Left lobe of liver (tissue), 2 donors: ENCODE measurements around the gene GMDS. TPM values are rescaled to one million over a fixed set of nuclear protein-coding genes. Genes with fewer than 3 reads are reported as not detected.
A peak's percentile ranks its signal among the peaks of the same experiment; 100 is the strongest.

Experiments used
- ATAC-seq: fragments of 200-7000 bp; cut with Tn5 transposase; one replicate; pipeline ENCODE4 v1.9.1; 2020; ENCODE audit warnings: mild to moderate bottlenecking, moderate library complexity
- DNase-seq: peaks from one replicate; pipeline ENCODE4 v3.0.0-alpha.2; 2020; ENCODE audit warnings: low spot score
- total RNA-seq: library from RNA; stranded (reverse); gene quantifications from one replicate; pipeline ENCODE4 v1.2.1, GENCODE V29; 2021
- donor health status: DM: no; HTN: no; CAD: no; lungs with moderate emphysema.
- donor health status: DM: no; HTN: yes; CAD: no.

The GMDS gene
- total RNA-seq, 1 donor from 2014 or later: 23.9 TPM

DNA sequence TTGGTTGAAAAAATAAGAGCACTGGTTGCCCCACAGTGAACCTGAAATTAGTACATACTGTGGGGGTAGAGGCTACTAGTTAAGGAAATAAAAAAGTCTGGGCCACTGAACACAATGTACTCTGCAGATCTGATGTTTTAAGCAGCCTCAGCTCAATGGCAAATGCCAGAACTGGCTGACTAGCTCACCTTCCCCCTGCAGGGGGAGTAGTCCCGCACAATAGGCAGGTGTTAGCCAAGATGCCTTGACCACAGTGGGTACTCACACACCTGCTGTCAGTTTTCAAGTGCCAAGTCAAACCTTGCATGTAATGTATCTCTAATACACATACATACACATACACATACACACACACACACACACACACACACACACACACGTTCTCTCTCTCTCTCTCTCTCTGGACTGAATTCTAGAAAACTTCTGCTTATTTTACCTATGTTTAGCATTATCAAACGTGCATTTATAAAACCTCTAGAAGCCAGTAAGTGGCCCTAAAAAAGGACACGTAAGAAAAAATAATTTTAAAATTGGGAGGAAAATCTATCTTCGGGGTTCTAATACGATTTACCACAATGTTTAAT lies 36.1 kb downstream of the GMDS start:
- ATAC-seq (peak; percentile 97), DNase-seq (peak; percentile 58)

DNA sequence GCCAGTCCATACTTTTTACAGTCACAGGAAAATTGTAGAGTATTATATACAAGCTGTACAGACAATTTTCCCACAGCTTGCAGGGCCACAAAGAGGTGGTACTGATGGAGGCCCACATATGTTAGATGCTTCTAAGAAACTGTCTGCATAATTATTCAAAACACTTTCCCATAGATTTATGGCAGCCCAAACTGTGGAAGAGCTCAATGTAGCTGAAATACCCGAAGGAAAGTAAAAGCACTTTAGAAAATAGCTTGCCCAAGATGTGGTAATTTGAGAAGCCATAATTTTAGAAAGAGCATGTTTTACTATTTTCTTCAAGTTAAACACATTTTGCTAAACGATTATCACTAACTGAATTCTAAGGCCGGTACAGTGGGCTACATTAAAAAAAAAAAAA lies 36.9 kb downstream of the GMDS start:
- DNase-seq (no peak), ATAC-seq (no peak)

DNA sequence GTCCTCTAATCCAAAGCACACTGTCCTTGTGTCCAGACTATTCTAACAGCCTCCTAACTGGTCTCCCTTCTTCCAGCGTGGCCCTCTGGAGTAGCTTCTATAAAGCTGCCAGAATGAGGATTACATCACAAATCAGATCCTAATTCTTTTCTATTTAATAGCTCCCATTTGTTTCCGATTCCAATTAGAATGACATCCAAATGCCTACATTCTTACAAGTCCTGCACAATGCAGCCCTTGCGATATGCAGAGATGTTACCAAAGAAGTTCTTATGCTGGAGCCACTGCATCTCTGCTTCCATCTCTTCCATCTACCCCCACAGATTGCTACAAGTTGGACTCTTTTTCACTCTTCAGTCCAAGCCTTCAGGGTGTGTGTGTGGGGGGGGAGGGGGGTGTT lies 40.0 kb downstream of the GMDS start:
- DNase-seq (no peak), ATAC-seq (no peak)

DNA sequence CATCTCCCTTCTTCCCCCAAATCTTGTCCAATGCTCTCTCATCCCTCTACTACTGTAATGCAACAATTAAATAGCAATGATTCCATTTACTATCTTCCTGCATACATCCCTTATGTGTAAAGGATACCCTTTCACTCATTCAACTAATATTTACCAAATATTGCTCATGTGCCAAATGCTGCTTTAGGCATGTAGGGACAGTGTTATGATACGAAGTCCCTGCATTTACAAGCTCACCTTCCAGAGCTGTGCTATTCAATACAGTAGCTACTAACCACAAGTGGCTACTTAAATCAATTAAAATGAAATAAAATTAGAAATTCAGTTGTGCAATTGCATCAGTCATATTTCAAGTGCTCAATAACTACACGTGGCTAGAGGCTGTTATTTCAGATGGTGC lies 41.1 kb downstream of the GMDS start:
- no peak for DNase-seq
- ATAC-seq: no peak

DNA sequence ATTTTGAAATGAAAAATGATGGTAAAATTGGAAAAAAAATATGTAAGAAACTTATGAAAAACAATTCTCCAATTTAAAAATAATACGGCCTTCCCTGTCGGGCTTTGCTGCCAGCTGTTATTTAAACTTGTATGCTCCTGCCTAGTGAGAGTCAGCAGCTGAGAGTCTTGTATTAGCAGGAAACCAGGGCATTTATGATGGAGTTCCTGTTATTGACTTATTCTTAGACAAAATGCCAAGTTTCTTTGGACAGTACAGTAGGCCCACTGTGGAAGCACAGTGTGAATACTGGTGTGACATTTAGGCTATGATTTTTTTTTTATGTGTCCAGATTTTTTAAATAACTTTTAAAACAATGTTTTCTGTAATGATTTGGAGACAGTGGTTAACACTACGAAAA lies 42.1 kb downstream of the GMDS start:
- DNase-seq: no peak
- ATAC-seq: peak; percentile 38

DNA sequence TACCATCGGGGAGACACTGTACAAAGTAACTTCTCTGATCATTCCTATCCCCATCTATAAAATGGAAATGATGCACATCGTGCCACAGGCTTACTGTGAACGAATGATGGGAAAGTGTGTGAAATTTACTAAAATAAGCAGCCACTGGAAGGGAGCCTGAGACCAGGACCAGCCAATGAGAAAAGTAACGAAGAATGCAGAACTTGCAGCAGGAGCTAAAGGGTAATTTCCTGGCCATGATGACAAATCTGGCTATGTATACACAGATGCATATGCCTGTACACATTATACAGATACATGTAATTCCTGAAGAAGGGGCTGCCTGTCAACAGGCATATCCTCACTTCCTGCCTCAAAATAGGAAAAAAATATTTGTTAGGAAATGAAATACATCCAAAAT lies 47.4 kb downstream of the GMDS start:
- DNase-seq (no peak), ATAC-seq (no peak)

DNA sequence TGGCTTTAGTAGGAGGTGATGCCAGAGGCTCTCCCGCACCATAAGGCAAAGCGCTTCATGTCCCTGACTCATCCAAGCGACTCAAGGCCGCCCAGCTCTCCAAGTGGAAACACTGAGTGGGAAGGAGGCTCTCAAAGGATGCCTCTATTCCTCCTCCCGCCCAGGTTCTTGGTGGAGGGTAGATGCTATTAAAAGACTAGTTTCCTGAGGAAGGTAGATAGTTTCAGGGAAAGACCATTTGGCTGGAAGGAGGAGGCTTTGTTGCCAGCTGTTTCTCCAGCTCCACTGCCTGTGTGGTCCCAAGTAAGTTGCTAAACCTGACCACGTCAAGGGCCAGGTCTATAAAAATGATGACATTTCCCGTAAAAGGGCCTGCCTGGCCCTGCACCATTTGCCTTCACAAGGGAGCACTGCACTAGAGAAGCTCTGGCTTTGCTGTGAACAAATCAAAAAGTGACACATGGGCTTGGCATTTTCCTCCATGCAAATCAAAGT lies 48.2 kb downstream of the GMDS start:
- ATAC-seq (no peak), DNase-seq (no peak)

DNA sequence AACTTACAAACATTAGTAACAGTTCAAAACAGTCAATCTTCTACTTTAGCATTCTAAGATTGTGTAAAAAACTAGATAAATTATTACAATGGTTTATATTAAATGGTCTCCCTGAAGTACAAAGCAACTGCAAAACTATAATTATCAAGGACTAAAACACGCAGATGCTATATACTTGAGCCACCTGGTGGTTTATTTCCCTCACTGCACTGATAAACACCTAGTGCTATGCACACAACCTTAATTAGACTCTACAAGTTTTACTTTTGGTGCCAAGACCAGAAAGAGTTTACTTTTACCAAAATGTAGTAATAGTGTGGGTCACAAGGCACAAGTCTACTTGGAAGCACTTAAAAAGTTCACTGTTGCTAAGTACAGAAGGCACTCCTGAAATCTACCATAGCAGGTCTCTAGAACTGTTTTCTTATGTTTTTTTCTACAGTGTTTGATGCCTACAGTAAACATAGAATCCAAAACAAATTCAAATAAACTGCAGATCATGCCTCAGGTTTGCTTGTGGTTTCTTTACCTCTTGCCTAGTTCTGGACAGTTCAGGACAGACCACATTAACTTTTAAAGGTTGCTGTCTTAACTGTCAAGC lies 49.2 kb downstream of the GMDS start:
- ATAC-seq: peak; percentile 91
- no peak for DNase-seq

DNA sequence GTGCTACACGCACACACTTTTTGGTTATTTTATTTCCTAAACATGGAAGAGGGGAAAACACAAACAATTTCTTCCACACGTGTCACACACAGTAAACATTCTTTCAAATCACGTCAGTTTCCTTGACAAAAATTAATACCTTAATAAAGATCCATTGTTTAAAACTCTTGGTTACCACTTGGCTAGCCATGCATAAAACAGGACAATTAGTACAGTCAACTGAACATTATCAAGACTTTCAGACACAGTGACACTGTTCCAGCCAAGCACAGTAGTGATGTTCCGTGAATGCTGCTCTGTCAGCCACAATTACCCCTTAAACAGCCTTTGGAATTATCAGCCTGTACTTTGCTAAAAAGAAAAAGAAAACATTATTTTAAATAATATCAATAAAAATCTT lies 50.8 kb downstream of the GMDS start:
- ATAC-seq (no peak), DNase-seq (no peak)

DNA sequence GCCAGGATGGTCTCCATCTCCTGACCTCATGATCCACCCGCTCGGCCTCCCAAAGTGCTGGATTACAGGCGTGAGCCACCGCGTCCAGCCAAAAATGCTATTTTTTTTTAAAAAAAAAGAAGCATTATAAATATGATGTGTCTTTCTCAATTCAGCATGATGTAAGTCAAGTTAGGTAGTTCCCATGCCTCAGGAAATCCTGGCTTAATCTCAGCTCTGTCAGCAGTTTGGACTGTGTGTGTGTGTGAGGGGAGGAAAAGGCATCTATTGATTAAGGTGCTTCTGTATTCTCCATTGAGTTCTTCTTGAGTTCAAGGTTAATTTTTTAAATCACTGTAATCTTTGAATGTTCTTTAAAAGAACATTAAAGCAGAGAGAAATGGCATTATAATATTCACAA lies 51.5 kb downstream of the GMDS start:
- ATAC-seq (no peak), DNase-seq (no peak)

DNA sequence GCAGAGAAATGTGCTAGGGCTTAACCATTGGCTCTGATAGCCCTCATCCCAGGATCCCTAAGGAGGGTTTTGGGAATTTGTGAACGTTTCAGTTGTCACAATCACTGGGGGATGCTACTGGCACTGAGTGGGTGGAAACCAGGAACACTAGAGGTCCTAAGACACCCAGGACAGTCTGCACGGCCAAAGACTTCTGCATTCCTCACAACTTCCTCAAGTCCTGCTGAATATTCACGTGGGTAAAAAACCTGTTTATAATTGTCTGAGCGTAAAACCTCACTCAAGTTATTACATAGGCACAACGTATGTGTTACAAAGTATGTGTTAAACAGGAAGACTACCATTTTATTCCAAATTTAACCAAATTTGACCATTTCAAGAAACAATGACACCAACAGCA lies 52.4 kb downstream of the GMDS start:
- DNase-seq (no peak), ATAC-seq (no peak)

DNA sequence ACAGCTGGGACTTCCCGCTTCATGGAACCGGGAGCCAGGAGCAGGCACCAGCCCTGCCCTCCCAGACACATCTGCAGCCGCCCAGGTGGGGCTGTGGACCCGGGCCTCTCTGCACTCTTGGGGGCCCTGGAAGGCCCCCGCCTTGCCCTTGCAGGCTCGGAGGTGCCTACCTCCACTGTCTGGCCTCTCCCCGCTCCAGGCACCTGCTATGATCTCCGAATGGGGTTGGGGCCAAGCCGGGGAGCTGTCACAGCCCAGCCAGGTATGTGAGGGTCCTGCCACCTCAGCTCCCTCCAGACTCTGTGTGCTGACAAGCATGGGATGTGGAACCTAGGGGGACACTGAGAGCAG lies 54.0 kb downstream of the GMDS start:
- DNase-seq (no peak), ATAC-seq (no peak)

DNA sequence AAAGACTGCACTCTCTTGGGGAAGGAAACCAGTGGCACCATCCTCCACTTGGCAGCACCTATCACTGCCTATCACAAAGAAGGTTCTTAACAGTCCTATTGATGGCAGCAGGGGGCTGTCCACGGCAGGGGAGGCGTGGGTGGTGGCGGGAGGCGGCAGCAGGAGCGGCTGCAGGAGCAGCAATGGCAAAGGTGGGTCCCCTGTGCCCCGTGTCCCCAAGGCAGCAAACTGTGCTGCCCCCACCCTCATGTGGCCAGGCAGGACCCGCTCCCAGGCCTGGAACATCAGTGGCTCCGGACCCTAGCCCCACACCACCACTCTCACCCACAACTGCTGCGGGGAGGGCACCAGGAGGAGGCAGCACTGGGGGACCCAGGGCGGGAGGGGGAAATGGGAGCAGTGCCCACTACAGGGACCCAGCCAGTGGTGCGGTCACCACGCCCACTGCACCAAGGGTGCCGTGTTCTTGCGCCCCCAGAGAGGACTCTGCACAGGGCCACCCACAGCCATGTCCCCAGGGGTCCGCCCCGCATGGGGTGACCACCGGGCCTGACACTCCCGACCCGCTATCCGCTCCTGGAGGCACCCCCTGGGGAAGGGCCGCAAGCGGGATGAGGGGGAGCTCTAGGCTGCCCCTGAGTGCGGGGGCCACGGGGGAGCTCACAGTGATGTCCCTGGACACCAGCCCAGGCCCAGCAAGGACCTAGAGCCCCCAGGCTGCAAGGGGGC lies 54.6 kb downstream of the GMDS start:
- DNase-seq (no peak), ATAC-seq (no peak)

DNA sequence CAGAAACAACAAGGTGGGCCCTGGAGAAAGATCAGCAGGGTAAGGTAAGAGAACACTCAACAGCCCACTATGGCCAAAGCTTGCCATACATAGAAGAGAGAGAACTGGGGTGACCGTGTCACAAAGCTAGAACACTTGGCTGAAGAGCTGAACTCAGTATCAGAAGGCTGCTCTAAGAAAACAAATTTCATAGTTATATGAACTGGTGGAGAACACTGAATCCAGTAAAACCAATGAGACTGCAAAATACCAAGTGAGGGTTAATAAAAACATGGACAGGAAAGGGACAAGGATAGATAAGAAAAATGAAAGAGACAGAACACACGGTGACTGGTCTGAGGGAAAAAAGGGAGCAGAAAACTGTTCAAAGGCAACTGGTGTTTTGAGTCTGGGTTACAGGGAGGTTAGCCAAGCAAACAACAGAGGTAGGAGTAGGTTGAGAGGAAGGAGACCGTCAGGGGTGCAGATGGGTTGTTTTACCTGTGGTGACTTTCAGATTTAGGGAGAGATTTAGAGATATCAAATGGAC lies 56.5 kb downstream of the GMDS start:
- DNase-seq (no peak), ATAC-seq (no peak)

DNA sequence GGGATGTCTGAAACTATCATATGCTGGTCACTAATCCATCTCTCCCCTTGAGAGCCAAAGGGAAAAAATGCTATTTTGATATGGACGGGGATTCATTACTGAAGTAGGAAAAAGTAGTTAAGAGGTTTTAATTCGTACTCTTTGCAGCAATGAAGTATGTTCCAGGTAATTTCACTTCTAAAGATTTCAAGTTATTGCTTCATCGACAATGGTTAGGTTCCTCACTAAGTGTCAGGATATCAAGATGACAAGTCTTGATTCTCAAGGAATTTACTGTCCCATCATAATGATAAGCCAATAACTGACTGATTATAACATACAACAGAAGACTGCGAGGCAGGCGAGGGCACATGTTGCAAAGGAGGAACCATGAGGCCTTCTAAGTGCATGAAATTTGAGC lies 57.0 kb downstream of the GMDS start:
- ATAC-seq: no peak

DNA sequence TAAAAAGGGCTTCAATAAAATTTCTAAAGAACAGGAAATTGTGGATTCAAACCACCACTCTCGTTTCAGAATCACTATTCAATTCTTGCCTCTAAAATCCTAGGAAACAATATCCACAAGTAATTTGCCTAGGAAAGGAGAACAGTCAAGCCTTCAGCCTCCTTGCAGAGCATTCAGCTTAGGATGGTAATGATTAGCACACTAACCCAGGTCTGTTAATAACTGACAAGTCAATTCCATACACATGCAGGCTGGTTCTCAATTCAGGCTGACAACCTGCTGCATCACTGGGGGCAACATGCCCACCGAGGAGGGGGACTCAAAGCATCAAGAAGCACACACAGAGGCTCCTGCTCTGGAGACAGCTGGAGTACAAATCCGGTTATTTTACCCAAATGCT lies 57.6 kb downstream of the GMDS start:
- no peak for ATAC-seq
- DNase-seq: no peak

More for the DNA sequence above, 57.0 kb downstream of the GMDS start:
- DNase-seq: no peak

DNA sequence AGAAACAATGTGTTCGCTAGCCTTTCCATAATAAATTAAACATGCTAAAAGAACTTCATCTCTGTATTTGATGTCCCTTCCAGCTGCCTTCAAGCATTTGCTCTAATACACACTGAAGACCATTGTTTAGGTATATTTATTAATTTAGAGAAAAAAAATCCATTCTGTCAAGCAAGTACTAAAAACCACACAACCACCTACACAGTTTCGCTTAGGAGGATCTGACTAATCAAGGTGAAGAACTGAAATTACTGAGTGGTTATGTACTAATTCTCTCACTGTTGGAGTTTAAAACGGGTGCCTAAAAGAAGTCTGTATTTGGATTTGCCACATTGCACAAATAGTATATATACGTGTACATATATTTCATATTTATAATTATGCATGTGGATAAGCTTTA lies 58.9 kb downstream of the GMDS start:
- ATAC-seq (no peak), DNase-seq (no peak)

DNA sequence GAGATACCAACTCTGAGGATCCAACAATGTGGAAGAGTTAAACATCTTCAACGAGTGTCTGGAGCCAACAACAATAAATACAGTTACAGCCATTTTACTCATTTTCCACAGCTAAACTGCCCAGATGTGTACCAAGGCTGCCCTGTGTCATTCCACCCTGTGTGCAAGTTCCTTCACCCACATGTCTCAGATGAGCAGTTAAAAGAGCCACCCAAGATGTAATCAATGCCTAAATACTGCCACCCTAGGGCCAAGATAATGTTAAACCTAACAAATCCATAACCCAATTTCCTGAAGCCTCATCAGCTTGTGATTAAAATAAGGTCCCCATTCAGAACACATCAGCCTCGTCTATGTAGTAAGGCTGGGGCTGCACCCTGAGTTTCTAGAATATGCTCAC lies 59.9 kb downstream of the GMDS start:
- no peak for ATAC-seq
- no peak for DNase-seq

DNA sequence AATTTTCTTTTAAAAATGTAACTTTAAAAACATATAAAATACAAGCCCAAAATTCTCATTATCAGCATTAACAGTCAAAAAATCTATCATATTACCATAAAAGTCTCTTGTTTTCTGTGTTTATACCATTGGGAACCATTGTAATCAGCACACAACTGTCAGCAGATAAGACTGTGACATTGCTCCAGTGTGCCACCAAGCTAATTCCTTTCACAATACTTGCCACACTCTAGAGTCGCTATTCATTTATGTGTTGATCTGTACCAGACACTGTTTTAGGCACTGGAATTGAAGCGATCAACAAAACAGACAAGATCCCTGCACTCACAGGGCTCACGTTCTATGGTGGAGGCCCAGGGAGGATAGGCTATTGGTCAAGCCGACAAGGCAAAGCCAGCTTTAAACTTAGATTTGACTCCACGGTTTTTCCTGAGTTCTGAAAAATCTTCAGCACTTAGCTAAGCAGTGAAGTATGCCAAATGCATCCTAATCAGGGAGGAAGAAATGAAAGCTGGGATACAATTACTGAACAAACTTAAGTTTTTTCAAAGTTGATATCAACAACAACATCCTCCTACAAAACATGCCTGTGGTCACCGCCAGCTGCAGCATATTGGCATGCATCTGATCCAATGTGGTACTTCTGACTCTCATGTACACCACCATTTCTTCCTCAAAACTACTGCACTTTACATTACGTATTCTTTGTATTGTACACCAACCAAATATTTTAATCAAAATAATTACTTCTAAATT lies 60.5 kb downstream of the GMDS start:
- ATAC-seq: no peak

DNA sequence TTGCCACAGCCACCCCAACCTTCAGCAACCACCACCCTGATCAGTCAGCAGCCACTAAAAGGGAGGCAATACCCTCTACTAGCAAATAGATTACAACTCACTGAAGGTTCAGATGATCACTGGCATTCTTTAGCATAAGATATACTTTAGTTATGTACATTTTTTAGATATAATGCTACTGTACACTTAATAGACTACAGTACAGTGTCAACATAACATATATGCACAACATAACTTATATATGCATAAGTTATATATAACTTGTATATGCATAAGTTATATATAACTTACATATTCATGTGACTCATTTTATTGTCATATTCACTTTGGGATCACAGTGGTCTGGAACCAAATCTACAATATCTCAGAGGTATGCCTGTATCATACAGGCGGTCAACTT lies 61.7 kb downstream of the GMDS start:
- DNase-seq: no peak

More for the DNA sequence above, 60.5 kb downstream of the GMDS start:
- DNase-seq: no peak

DNA sequence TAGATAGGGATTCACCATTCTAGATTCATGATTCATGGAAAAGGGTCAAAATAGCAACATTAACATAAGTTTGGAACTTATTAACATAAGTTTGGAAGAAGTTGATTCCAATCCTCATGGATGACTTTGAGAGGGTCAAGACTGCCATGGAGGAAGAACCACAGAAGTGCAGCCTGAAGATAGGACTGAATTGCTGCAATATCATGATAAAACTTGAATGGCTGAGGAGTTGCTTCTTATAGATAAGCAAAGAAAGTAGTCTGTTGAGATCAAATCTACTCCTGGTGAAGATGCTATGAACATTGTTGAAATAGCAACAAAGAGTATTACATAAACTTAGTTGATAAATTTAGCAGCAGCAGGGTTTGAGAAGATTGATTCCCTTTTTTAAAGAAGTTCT lies 62.2 kb downstream of the GMDS start:
- DNase-seq (no peak), ATAC-seq (no peak)

More for the DNA sequence above, 61.7 kb downstream of the GMDS start:
- no peak for ATAC-seq

DNA sequence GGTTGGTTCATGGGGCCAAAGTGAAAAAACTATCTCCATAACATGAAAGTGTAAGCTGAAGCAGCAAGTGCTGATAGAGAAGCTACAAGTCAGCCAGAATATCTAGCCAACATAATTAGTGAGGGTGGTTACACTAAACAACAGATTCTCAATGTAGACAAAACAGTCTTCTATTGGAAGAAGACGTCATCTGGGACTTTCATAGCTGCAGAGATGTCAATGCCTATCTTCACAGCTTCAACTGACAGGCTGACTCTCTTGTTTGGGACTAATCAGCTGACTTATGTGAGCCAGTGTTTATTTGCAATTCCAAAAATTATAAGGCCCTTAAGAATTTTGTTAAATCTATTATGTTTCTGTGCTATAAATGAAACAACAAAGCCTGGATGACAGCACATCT lies 63.2 kb downstream of the GMDS start:
- DNase-seq (no peak), ATAC-seq (no peak)
